ENCODE results near the gene SMYD3.
"Not testable (repeated sequence)": the region's sequence is repeated elsewhere in the genome, so short reads cannot be mapped to it uniquely, and the experiment has no call there.

The SMYD3 gene

GRCh38 chr1:245717611-245718010, 789.5 kb downstream of the SMYD3 start:
- H3K4me1 ChIP-seq (ENCODE audit: low read depth, poor library complexity, severe bottlenecking): no peaks in the 10 kb centered on the region
- no peaks in the 10 kb centered on the region for H3K27me3 ChIP-seq (ENCODE audit: insufficient read depth, low read depth)
- H2AFZ ChIP-seq (ENCODE audit: low read depth): no peak overlapping the region
- no peak overlapping the region for H3K27ac ChIP-seq
- H3K9ac ChIP-seq: no peak overlapping the region
- no peaks in the 10 kb centered on the region for H3K79me2 ChIP-seq (ENCODE audit: insufficient read depth, low read depth)
- no peak overlapping the region for H3K4me3 ChIP-seq (IDR thresholded peaks at IDR 0.05; ENCODE audit: insufficient read depth, low read depth, low read length)
- TF ChIP-seq CTCF (conservative IDR thresholded peaks at IDR 0.05; ENCODE audit: low read depth, low read length): no peak
- no peaks in the 10 kb centered on the region for H4K20me1 ChIP-seq (ENCODE audit: insufficient read depth)
- no peaks in the 10 kb centered on the region for H3K36me3 ChIP-seq (ENCODE audit: insufficient read depth)
- no peak overlapping the region for H3K4me2 ChIP-seq

GRCh38 chr1:245716561-245716960, 790.5 kb downstream of the SMYD3 start:
- H3K27me3 ChIP-seq (ENCODE audit: insufficient read depth, low read depth): no peaks in the 10 kb centered on the region
- no peak overlapping the region for H3K9ac ChIP-seq
- no peaks in the 10 kb centered on the region for H3K4me1 ChIP-seq (ENCODE audit: low read depth, poor library complexity, severe bottlenecking)
- H3K36me3 ChIP-seq (ENCODE audit: insufficient read depth): no peaks in the 10 kb centered on the region
- no peak overlapping the region for H3K27ac ChIP-seq
- H3K4me2 ChIP-seq: no peak overlapping the region
- no peak overlapping the region for H3K4me3 ChIP-seq (IDR thresholded peaks at IDR 0.05; ENCODE audit: insufficient read depth, low read depth, low read length)
- no peaks in the 10 kb centered on the region for H4K20me1 ChIP-seq (ENCODE audit: insufficient read depth)
- no peak for TF ChIP-seq CTCF (conservative IDR thresholded peaks at IDR 0.05; ENCODE audit: low read depth, low read length)
- no peak overlapping the region for H2AFZ ChIP-seq (ENCODE audit: low read depth)
- no peaks in the 10 kb centered on the region for H3K79me2 ChIP-seq (ENCODE audit: insufficient read depth, low read depth)

DNA sequence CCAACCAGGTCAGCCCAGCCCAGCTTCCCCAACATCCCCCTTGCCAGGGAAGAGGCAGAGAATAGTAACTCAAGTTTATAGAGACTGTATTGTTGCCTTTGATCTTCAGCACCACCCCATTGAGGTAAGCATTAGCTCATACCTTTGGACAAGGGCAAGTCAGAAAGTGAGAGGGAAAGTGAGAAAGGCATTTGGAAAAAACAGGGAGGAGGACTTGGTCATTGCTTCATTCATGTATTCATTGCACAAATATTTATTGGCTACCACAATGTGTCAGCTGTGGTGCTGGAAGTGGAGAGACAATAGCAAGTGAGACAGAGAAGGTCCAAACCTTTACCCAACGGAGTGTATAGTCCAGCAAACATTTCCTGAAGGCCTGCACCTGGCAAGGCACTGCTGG, 791.1 kb downstream of the SMYD3 start:
- Histone ChIP-seq H3K4me3 (IDR thresholded peaks at IDR 0.05; ENCODE audit: insufficient read depth, low read depth, low read length) (no peak overlapping the region), H3K4me1 (ENCODE audit: low read depth, poor library complexity, severe bottlenecking) (no peaks in the 10 kb centered on the region), H3K36me3 (ENCODE audit: insufficient read depth) (no peaks in the 10 kb centered on the region), H3K4me2 (no peak overlapping the region), H2AFZ (ENCODE audit: low read depth) (no peak overlapping the region), H3K79me2 (ENCODE audit: insufficient read depth, low read depth) (no peaks in the 10 kb centered on the region), H4K20me1 (ENCODE audit: insufficient read depth) (no peaks in the 10 kb centered on the region), H3K9ac (no peak overlapping the region), H3K27ac (no peak overlapping the region), H3K27me3 (ENCODE audit: insufficient read depth, low read depth) (no peaks in the 10 kb centered on the region)
- TF ChIP-seq CTCF (conservative IDR thresholded peaks at IDR 0.05; ENCODE audit: low read depth, low read length): no peak

GRCh38 chr1:245715291-245715701, 791.8 kb downstream of the SMYD3 start:
- Histone ChIP-seq H3K4me2 (no peak overlapping the region), H4K20me1 (ENCODE audit: insufficient read depth) (no peaks in the 10 kb centered on the region), H3K79me2 (ENCODE audit: insufficient read depth, low read depth) (no peaks in the 10 kb centered on the region), H3K36me3 (ENCODE audit: insufficient read depth) (no peaks in the 10 kb centered on the region), H3K9ac (no peak overlapping the region), H3K27me3 (ENCODE audit: insufficient read depth, low read depth) (no peaks in the 10 kb centered on the region), H3K4me3 (IDR thresholded peaks at IDR 0.05; ENCODE audit: insufficient read depth, low read depth, low read length) (no peak overlapping the region), H3K27ac (no peak overlapping the region), H3K4me1 (ENCODE audit: low read depth, poor library complexity, severe bottlenecking) (no peaks in the 10 kb centered on the region), H2AFZ (ENCODE audit: low read depth) (no peak overlapping the region)
- no peak for TF ChIP-seq CTCF (conservative IDR thresholded peaks at IDR 0.05; ENCODE audit: low read depth, low read length)

- not testable (repeated sequence) for H3K27me3 ChIP-seq (ENCODE audit: insufficient read depth, low read depth); H3K27ac ChIP-seq; H3K9ac ChIP-seq; H4K20me1 ChIP-seq (ENCODE audit: insufficient read depth); H3K4me2 ChIP-seq; H2AFZ ChIP-seq (ENCODE audit: low read depth); H3K4me3 ChIP-seq (IDR thresholded peaks at IDR 0.05; ENCODE audit: insufficient read depth, low read depth, low read length); H3K4me1 ChIP-seq (ENCODE audit: low read depth, poor library complexity, severe bottlenecking); H3K79me2 ChIP-seq (ENCODE audit: insufficient read depth, low read depth); H3K36me3 ChIP-seq (ENCODE audit: insufficient read depth)
These were observed 793.1 kb downstream of the SMYD3 start for GRCh38 chr1:245714027-245714426.
